Stimulated activated CD8-positive, alpha-beta memory T cell treated with anti-CD3 and anti-CD28 coated beads, Interleukin-15, amount 100 ng/mL, for 4 hours (primary cell): Measurements from ENCODE around the gene CH25H.

Experiments
- DNase-seq, 2 donors: peaks; one replicate each; pipeline ENCODE4 v3.0.0-alpha.2; 2020; ENCODE audit warnings: low read depth in 2 of 2

The CH25H gene

DNA sequence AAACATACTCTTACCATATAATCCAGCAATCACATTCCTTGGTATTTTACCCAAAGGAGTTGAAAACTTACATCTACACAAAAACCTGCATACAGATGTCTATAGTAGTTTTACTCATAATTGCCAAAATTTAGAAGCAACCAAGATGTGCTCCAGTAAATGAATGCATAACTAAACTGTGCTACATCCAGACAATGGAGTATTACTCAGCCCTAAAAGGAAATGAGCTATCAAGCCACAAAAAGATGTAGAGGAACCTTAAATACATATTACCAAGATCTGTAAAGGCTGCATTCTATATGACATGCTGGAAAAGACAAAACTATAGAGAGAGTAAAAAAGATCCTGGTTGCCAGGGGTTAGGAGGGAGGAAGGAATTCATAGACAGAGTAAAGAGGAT is 21.8 kb upstream of the CH25H start:
- DNase-seq, result no peak

DNA sequence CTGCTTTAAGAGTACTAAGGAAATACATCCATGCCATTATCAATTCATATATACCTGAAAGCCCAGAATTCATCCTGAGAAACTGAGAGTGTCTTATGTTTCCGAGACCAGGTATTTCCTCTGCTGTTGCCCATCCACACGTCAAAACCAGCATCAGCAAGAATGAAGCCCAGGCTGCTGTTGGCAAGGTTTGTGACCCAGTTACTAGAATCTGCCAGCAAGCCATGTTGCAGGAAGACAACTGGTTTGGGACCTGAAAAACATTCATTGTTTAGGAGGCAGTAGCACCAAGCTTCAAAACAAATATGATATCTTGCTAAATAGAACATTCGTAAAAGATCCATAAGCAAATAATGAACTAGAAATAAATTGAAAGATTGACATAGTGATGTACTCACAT is 21.0 kb upstream of the CH25H start:
- no peak for DNase-seq

DNA sequence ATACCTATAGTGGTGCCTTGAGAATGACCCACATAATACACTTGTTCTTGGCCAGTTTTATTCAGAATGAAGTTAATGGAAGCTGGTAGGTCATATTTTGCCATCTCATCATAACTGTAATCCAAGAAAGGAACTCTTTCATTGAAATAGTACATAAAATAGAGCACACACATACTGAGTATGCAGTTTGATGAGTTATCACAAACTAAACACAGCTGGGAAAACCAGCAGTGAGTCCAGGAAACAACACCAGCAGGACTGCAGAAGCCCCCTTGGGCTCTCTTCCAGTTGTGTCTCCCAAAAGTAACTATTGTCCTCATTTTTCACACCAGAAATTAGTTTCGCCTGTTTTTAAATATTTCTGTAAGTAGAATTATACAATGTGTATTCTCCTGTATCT is 19.8 kb upstream of the CH25H start:
- no peak for DNase-seq

GRCh38 chr10:89224739-89225443 is 17.8 kb upstream of the CH25H start:
- DNase-seq, result no peak

GRCh38 chr10:89221919-89222318 is 14.8 kb upstream of the CH25H start:
- no peak for DNase-seq

GRCh38 chr10:89219513-89220218 is 12.5 kb upstream of the CH25H start:
- DNase-seq, result no peak

- DNase-seq, result peak in 1 of 2 donors; percentile 32
These were observed 10.2 kb upstream of the CH25H start for GRCh38 chr10:89217057-89217990.

- DNase-seq, result no peak
These were observed 8.9 kb upstream of the CH25H start for GRCh38 chr10:89216056-89216455.

- no peak for DNase-seq
These were observed 8.4 kb upstream of the CH25H start for GRCh38 chr10:89215511-89215910.

GRCh38 chr10:89214566-89215165 is 7.5 kb upstream of the CH25H start:
- DNase-seq, result no peak

- DNase-seq, result no peak
These were observed 6.2 kb upstream of the CH25H start for GRCh38 chr10:89213191-89213808.

DNA sequence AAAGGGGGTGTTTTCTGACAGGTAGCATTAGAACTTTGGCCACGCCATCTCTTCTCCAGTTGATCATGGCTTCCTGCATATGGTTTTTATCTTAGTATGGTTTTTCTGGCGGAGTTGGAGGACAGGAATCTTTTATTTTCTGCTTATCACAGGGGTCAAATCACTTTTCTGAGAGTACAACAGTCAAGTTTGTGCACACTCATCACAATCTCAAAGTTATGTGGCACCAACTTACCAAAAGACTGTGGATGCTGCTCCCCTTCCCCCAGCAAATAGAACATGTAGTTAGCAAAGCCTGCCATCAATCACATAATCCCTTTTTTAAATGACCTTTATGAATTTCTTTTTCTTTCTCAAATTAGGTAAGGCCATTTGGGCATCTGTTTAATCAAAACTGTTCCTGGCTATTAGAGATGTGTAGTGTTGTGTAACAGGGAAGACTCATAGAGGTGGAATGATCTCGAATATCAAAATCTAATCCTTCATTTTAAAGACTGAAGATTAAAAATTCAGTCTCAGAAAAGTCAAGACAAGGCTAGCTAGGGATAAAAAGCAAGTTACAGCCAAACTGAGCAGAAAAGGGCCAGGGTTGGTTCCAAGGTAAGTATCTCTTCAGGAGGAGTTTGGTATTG is 3.8 kb upstream of the CH25H start:
- no peak for DNase-seq

- no peak for DNase-seq
These were observed 2.6 kb upstream of the CH25H start for GRCh38 chr10:89209718-89210117.

GRCh38 chr10:89207801-89208551 is 859 bp upstream of the CH25H start:
- no peak for DNase-seq

DNA sequence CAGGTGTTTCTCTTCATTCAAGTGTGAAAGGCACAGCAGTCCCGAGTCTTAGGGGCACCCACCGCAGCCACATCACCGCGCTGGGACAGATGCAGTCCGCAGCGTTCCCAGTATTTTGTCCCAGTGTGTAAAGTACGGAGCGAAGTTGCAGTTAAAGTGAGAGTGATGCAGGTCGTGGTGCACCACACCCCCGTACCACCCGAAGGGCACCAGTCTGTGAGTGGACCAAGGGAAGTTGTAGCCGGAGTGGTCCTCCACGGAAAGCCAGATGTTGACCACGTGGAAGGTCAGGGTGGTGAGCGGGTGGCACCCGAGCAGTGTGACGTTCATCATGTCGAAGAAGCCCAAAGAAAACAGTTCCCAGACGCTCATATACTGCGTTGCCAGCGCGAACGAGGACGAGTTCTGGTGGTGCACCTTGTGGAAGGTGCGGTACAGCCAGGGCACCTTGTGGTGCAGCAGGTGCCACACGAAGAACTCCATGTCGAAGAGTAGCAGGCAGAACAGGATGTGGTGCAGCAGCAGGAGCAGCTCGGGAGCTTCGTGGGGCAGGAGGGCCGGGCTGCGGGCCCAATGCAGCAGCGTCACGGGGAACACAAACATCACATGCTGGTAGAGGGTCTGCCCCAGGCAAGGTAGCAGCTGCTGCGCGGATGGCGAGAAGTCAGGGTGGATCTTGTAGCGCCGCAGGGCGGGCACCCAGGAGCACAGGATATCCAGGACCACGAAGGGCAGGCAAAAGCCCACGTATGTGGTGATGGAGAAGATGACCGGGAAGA is 526 bp downstream of the CH25H start:
- DNase-seq, result no peak

DNA sequence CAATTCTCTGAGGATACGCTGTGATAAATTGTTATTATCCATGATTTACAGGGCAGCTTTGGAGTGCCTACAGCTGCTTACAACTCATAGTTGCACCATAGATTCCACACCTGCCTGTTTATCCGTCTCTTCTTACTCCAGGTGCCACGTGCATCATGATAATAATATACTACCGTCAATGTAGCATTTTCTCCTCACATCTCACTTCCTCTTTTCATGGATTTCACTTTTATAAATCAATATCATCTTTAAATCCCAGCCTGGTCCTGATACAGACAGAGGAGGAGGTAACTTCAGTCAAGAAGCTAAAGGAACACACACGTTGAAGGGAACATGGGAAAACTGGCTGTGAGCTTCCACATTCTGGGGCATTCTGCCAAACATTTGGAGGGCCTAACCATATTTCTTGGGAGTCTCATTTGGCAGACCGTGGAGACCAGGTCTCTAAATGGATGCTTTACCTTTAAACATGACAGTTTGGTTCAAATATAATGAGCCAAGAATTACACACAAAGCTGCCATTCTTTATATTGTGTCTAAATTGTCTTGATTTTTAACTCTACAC is 2.4 kb downstream of the CH25H start:
- DNase-seq, result no peak

DNA sequence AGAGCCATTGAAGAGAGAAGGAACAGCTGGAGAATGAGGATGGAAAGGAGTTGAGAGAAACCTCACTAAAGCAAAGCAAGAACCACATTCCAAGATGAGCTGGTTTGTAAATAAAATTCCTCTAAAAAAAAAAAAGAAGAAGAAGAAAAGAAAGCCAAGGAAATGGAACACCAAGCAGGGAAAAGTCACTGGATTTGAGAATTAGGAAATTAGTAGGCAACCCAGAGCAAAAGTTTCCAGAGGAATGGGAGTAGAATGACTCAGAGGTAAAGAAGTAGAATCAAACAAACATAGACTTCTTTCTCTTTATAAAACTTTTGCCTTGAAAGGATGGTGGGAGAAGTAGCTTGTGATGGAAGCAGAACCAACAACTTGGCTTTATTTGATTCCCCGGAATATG is 3.9 kb downstream of the CH25H start:
- no peak for DNase-seq

- no peak for DNase-seq
These were observed 5.1 kb downstream of the CH25H start for GRCh38 chr10:89202033-89202425.

DNA sequence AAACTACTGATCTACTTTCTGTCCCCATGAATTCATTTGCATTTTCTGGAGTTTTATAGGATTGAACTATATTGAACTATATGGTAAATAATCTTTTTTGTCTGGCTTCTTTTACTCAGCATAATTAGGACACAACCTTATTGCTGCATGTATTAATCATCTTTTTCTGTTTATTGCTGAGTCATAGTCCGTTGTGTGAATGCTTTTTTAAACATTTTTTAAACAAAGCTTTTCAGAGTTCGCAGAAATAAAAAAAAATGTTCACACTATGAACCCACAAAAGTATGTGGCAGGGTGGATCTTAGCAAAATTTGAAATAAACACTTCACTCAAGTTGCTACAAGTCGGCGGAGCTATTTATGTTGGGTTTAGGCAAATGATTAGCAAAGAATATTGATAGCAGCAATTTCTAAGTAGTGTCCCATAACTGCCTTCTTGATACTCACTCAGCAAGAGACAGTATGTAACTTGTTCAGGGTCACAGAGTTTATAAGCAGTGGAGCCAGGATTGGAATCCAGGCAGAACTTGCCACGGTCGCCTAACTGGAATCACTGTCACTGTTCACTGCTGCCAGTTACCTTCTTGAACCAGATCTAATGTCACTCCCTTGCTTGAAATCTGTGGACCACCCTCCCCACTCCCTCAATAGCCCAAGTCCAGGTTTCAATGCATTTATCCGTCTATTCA is 5.6 kb downstream of the CH25H start:
- no peak for DNase-seq
